ENCODE results near the gene PNPLA7.
"Not testable (repeated sequence)": the region's sequence is repeated elsewhere in the genome, so short reads cannot be mapped to it uniquely, and the experiment has no call there.

PNPLA7 gene

DNA sequence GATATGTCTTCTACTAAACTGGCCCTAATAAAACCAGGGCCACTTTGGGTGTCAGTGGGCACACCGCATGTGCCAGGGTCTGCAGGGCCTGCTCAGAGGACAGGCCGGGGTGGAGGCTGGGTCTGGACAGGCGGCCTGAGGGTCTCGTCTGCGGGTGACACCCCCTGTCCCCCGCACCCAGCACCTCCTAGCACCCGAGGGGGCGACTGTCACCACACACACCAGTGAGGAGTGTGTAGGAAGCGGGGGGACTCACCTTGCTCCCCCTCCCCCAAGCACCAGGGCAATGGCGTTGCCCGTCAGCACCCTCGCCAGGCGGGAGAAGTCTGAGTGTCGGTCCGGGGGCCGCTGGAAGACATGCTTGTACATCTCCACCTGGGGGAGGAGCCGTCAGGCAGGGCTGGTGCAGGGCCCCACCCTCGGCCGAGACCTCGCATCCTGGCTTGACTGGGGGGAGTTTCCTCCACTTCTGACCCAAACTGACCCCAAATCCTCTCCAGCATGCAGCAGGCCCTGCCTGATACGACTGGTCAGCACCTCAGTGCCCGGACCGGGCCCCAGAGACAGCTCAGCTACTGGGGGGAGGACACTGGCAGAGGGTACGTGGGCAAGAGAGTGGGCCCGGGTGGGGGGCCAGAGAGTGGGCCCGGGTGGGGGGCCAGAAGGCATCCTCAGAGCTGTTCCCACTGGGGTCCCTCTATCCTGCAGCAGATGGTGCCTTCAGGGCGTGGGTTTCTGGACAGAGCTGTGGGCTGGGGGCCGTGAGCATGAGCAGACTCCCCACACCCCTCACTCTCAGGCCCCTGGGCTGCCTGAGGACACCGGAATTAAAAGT is 72.2 kb downstream of the PNPLA7 start:
- DNase-seq = no peak

DNA sequence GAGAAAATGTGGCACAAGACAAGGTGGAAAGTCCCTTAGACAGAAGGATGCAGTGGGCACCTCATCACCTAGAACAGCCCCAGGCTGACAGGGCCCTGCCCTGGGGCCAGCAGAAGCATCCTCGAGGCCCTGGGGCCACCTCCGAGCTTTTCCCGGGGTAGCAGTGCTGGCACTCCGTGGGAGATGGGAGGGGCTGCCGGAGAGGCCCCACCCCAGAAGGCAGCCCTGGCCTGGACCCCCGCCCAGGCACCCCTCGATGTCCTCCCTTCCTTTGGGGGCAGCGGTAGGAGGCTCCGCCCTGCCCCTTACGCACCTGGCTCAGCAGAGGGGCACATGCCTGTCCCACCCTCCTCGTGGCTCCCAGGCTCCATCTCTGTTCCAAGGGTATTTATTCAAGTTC is 73.3 kb downstream of the PNPLA7 start:
- DNase-seq = no peak

DNA sequence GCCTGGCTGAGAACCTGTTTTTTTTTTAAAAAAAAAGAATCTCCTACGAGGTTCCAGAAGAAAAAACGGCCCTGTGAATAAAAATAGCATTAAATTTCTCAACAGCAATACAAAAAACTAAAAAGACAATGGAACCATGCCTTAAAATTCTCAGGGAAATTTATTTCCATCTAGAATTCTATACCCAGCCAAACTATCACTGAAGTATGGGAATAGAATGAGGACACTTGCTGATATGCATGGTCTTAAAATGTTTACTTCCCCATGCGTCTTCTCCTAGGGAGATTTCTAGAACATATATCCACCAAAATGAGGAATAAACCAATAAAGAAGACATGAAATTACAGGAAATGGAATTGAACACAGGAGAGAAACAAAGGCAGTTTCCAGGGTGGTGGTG is 74.5 kb downstream of the PNPLA7 start:
- DNase-seq = no peak

DNA sequence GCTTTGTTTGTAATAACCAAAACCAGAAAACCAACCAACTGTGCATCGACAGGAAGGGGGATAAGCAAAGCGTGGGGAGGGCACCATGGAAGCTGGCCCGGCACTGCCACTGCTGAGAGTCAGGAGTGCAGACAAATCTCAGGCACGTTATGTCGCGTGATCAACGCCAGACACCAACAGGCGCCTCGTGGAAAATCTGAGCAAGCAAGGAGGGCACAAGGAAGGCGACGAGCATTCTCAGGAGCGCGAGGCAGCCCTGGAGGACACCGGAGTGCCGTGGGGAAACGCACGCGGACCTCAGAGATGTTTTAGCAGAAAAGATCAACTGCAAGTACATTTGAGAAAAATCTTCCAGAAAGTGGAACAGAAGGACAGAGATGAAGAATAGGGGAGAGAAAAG is 75.9 kb downstream of the PNPLA7 start:
- DNase-seq = no peak

DNA sequence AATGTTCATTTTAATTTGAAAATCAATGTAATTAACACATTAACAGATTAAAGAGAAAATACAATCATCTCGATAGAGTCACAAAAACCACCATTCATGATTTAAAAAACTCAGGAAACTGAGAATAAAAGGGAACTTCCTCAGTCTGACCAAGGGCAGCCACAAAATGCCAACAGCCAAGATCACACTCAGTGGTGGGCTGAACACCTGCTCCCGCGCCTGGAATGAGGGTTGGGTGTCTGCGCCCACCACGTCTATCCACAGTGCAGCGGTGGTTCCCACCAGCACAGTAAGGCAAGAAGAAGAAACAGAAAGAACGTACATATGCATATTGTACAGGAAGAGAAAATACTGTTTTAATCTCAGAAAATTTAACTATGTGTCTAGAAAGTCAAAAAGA is 79.4 kb downstream of the PNPLA7 start:
- DNase-seq = no peak

DNA sequence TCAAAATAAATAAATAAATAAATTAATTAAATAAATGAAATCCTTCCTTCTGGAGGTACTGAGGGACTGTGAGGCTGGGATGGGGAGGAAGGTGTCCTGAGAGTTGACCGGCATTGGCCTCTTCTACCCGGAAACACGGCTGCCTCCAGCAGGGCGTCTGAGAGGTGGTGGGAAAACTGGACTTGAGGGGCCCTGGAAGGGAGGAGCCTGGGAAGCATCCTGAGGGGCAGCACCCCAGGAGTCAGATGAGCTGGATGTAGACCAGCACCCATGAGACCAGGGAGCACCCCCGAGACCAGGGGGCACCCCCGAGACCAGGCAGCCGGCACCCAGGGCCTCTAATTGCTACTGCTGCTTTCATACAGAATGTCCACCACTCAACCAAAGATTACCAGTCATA is 82.3 kb downstream of the PNPLA7 start:
- DNase-seq = no peak

DNA sequence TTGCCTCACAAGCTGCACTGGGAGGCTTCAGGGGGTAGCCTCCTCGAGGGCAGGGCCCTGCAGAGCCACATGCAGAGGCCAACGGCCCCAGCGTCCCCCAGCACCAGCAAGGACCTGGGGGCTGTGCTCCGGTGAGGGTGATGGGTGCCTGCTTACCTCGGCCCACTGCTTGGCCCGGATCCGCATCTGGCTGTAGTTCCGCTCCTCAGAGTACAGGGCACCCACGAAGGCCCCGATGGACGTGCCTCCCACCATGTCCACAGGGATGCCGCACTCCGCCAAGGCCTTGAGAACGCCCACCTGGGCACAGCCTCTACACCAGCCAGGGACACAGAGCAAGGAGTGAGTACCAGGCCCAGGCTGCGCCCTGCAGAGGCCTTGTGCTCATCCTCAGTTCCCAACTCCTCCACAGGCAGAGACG is 83.0 kb downstream of the PNPLA7 start:
- DNase-seq = no peak

DNA sequence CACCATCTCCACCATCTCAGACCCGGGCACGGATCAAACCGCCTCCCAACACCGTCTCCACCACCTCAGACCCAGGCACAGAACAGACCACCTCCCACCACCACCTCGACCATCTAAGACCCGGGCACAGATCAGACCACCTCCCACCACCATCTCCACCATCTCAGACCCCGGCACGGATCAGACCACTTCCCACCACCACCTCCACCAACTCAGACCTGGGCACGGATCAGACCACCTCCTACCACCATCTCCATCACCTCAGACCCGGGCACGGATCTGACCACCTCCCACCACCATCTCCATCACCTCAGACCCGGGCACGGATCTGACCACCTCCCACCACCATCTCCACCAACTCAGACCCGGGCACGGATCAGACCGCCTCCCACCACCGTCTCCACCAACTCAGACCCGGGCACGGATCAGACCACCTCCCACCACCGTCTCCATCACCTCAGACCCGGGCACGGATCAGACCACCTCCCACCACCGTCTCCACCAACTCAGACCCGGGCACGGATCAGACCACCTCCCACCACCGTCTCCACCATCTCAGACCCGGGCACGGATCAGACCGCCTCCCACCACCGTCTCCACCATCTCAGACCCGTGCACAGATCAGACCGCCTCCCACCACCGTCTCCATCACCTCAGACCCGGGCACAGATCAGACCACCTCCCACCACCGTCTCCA is 83.7 kb downstream of the PNPLA7 start:
- not testable (repeated sequence) for DNase-seq

DNA sequence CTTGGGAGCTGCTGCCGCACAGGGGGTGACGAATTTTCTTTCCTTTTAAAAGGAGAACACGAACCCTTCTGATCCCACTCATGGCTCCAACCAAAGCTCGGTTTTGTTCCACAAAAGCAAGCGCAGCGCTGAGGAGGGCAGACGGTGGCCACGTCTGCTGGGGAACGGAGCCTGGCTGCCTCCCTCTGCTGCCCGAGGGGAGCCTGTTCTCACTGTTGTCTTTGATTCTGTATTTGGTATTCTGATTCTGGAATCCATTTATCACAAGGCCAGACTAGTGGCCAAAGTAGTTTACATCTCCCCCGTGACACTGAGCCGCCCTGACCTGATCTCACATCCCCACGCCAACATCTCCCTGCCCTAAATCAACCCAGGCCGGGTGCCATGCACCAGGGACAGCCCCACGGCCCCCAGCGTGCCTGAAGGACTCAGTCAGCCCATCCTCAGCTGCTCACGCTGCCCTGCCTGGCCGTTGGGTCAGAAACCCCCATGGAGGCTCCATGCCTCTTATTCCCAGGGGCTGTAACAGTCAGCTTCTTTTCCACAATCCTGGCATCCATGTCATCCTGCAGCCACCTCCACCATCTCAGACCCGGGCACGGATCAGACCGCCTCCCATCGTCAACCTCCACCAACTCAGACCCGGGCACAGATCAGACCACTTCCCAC is 84.3 kb downstream of the PNPLA7 start:
- no peak for DNase-seq

DNA sequence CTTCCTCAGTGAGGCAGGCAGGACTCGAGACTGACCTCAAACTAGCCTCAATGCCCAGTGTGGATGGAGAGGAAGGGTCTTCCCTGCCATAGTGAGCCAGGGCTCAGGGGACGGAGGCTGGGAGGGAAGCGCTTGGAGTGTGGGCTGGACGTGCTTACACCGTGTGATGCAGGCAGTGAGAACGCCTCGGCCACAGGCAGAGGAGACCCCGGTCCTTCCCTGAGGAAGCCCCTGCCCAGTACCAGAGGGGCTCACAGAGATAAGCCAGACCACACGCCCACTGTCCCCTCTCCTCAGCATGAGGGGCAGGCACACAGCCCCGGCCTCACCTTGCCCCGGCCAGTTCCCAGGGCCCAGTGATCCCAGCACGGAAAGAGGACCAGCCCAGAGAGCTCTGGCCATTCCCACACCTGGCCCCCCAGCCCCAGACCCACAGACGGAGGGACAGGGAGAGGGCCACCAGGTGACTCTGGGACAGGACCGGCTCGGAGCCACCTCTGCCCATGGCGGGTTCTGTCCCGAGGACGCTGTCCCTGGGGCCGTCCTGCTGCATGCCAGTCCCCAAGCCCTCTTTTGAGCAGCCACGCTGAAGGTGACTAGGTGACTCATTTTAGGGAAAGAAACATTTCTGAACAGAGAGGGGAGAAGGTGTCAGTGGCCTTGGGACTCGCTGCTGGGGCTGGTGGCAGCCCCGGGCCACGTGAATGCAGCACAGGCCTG is 85.0 kb downstream of the PNPLA7 start:
- DNase-seq = no peak

DNA sequence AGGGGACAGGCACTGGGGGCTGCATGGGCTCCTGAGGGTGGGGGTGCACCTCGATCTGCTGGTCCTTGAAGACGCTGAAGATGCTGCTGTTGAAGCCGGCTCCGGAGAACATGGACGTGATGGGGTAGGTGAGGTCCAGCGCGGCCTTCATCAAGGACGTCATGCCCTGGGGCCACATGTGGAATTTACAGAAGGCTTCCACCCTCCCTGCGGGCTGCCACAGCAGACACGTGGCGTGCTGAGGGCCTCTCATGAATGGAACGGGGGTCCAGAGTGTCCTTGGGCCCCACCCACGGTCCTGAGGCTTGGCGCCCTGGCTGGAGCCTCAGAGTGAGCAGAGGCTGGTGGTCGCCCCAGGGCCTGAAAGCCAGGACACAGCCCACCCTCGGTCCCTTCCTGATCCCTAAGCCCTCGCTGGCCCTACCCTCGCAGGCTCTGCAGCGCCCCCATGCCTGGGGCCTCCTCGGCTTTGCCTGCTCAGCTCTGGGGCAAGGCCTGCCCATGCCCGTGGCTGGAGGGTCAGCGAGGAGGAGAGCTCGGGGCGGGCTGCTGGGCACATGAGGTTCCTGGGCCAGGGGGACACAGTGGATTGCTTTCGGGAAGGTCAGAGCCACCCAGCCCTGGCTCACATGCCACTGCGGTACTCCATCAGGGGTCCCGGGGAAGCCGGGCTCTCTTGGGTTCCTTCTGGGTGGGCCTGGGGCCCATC is 85.8 kb downstream of the PNPLA7 start:
- no peak for DNase-seq

DNA sequence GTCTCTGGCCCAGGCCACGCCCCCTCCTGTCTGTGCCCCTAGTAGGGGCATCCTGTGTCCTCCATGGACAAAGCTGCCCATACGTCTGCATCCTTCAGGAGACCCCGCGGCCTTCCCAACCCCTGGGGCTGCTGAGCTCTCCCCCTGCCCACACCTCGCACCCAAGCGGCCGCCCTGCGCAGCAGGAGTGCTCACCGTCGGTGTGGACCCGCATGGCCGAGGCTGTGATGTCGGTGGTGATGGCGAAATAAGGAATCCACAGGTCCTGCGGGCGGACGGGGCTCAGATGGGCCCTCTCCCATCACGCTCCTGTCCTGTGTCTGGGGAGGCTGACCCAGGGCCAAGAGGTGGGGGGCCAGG is 86.3 kb downstream of the PNPLA7 start:
- DNase-seq = no peak

DNA sequence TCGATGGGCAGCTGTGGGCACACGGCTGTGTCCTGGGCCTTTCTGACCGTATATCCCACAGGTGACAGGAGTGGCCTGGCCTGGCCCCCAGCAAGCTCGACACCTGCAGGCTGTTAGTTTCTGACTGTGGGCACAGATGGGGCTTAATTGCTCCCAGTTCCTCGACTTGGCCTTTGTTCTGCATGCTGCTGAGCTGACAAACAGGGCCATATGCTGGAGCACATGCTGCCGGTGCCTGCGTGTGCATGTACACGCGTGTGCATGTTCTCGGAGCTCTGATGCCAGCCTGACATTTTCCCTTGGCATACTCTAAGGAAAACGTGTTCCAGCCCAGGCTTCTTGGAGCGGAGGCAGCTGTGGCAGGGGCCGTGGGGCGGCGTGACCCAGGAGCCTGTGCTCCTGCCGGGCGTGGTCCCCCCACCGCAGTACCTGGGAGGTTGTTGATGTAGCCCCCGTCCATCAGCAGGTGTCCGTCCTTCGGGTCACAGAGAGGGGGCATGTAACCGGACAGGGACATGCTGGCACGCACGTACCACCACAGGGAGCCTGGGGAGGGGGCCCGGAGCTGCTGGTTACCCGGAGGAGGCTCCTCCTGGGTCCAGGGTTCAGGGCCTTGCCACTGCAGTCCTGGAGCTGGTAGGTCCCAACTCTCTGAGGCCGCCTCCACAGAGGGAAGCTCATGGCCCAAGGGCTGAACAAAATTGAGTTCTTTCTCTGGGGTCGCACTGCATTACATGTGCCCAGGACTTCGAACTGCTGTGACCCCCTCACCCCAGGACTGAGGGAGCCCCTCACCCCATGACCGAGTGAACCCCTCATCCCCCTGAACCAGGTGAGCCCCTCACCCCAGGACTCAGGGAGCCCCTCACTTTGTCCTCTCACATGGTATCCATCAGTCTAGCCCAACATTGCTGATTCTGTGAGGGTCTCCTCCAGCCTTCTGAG is 86.9 kb downstream of the PNPLA7 start:
- no peak for DNase-seq

DNA sequence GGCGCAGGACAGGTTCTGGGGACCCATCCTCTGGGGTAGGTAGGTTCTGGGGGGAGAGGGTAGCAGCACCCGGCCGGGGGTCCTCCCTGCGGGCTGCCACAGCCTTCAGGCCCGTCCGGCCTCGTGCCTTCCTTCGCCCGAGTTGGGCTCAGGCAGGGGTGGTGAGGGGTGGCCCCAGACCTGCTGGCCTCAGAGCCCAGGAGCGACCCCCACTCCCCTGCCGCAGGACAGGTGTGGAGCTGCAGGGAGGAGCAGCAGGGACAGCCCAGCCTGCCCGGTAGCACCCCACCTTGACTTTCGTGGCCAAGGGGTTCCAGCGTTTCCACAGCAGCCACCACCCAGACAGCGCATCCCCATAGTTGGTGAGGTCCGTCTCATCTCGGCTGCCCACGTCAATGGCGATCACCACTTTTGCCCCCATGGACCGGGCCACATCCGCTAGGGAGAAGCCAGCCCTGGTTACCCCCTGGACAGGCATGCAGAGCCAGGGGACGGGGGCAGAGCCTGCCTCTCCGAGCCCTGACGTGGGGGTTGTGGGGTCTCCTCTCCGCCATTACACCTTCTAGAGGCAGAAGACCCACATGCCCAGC is 87.7 kb downstream of the PNPLA7 start:
- DNase-seq = no peak

DNA sequence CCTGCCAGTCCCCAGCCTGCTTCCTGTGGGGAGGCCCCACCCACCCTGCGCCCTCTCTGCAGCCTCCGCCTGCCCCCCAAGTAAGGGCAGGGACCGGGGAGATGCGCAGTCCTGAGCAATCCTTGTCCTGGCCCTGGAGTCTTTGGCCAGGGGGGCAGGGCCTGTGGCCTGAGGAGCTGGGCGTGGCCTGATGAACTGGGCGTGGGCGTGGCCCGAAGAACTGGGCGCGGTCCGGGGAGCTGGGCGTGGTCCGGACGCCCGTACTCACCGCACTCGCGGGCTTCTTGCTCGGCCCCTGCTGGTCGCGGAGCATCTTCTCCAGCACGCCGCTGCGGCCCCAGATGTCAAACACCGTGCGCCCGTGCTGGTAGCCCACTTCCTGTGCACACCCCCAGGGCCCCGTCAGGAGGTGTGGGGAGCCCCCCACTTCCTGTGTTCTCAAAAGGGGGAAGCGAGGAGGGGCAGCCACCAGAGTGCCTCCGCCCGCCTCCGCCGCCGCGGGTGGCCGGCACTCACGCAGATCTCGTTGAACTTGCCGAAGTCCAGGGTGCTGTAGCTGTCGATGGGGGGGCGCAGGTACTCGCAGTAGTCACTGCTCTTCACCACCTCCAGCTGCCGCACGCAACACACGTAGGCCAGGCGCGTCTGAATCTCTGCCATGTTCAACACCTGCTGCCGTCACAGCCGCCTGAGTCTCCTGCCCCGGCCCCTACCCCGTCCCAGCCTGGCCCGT is 88.4 kb downstream of the PNPLA7 start:
- no peak for DNase-seq

DNA sequence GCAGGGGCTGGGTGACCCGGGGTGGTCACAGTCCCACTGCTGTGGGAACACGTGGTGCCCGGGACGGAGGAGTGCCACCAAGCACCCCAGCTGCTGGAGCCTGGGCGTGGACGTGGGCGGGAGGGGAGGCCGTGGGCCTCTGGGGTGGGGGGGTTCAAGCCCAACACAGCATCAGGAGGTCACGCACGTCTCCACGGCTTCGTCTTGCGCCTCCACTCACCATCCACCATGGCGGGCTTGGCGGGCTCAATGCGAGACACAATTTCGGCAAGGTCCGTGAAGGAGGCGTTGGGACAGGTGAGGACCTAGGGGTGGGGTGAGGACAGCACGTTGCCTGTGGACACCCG is 88.9 kb downstream of the PNPLA7 start:
- no peak for DNase-seq

DNA sequence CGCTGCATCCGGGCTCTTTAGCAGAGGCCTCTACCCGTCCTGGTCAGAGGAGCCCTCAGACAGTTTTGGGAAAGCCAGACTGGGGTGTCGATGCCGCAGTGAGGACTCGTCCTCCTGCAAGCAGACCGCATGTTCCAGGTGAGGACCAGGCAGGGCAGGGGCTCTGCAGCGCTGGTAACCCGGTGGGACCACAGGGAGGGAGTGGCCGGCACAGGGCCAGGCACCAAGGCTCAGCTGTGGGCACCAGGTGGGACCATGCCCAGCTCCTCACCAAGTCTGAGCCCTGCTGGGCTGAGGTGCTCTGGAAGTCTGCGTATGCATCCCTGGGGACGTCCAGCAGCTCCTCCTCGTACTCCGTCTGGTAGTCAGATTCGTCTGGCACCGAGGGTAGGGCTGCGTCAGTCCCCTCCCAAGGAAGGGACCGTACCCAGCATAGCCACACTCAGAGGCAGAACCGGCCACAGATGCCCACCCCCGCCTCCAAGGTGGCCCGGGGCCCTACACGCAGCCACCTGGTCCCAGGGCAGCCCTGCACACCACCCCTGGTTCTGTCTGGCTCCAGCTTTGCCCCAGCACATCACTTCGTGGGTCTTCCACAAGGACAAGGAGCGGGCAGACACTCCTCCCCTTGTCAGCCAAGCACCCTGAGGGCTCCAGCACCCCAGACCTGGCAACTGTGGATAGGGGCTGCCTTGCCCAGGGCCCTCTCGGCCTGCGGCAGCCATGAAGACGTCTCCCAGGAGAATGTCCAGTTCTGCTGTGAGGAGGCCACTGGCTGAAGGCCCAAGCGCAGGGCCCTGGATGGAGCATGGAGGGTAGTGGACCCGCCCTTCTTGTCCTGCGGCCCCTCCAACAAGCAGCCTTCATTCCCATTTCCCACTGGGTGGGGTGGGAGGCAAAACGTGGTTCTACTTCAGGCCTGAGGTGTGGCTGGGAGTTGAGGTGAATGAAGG is 89.6 kb downstream of the PNPLA7 start:
- DNase-seq = no peak

DNA sequence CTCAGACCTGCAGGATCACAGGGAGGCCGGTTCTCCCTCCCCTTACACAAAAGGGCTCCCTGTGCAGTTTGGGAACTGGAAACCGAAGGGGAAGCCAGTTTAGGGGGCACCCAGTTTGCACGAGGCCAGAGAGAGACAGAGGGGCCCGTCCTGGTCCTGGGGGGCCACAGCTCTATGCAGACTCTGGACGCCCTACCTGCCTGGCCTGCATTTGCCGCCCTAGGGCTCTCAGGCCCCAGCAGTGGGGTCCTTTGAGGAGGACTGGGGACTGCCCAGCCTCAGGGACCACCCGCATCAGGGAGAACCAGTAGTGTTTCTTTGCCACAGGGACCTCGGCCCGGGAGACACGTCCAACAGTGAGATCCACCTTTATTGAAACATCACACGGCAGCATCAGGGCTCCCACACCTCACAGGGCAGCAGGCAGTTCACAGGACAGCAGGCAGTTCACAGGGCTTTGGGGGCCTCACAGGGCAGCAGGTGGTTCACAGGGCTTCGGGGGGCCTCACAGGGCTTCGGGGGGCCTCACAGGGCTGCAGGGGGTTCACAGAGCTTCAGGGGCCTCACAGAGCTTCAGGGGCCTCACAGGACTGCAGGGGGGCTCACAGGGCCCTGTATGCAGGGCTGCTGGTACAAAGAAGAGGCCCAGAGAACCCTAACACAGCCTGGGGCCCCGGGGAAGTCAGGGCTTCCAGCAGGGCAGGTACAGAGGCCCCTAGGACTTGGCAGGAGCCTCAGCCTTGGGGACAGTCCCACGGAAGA is 90.4 kb downstream of the PNPLA7 start:
- DNase-seq = no peak
